LoVo (cell line): ENCODE data around the gene TIFAB.

Experiments
- DNase-seq: peaks from one replicate; pipeline ENCODE4 v3.0.0-alpha.2; 2016; ENCODE audit warnings: low spot score

The TIFAB gene

DNA sequence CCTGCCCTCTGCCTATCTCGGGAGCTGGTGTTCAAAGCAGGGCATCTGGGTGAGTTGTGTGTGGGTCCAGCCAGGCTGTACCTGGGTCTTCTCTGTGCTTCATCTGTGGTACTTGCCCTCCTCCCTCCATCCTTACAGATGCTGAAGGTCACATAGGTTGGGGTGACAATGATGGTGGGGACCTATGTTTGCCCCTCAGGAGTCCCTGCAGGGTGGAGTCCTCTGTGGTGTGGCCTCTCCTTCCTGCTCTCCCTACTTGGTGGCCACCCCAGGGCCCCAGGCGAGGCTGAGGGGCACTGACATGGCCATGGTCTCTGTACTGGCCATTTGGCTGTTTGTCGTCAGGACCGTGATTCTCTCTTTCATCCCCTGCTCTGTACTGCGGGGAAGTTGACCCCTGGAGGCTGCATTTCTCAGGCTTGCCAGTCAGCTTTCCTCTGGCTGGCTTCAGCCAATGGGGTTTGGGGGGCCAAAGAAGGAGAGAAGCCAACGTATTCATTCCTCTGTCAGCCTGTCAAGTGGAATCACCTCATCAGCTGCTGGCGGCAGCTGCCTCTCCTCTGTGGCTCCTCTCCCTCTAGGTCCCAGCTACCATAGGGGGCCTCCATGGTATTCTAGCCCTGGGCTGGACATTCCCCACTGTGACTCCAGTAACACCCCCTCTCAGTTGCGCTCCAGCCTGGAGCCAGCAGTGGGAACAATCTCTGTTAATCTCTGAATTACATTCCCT, 9.6 kb downstream of the TIFAB start:
- DNase-seq: no peak

DNA sequence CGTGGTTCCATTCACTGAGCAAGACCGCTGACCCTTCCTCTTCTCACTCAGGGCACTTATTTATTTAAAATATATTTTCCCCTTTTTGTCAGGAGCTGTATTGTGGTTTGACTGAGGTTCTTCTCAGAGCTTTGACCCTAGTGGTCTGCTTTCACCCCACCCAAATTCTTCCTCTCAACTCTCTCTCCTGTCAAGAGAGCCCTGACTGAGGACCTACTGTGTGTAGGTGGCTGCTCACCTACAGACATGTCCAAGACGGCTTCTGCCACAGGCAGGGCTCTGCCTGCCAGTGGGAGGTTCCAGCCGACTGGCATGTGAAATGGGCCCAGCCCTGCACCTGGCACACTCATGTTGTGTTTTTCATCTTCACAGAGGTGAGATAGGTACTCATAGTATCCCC, 10.2 kb downstream of the TIFAB start:
- DNase-seq: no peak

DNA sequence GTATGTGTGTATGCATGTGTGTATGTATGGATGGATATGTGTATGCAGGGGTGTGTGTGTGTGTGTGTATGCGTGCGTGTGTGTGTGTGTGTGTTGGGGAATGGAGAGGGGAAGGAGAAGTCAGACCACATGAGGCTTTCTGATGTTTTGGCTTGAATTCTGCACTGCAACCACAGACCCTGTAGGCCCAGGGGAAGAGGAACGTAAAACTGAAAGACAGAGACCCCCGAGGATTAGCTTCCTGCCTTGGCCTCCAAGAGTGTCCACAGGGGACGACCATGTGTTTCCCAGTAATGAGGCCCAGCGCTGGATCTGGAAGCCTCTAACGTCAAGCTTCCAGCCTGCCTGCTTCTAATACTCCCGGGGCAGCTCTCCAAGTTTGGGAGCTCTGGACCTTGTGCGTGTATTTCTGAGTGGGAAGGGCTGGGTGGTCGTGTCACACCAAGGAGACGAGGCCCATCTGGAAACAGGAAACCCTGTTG, 10.8 kb downstream of the TIFAB start:
- no peak for DNase-seq

DNA sequence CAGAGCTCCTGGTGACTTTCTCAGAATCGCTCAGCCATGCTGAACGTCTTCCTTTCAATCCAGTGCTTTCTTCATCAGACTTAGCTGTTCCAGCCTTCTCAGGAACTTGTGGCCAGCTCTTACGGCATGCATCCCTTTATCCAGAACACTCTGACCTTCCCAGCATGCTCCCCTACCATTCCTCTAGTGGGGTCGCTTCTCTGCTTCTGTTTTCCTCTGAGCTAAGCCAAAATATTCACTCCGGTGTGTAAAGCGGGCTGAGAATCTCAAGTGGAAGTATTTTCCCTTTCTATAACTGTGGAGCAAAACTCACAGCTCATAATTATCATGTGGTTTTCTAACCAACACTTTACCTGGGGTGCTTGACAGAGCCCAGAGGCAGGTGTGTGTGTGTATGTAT, 11.2 kb downstream of the TIFAB start:
- no peak for DNase-seq

DNA sequence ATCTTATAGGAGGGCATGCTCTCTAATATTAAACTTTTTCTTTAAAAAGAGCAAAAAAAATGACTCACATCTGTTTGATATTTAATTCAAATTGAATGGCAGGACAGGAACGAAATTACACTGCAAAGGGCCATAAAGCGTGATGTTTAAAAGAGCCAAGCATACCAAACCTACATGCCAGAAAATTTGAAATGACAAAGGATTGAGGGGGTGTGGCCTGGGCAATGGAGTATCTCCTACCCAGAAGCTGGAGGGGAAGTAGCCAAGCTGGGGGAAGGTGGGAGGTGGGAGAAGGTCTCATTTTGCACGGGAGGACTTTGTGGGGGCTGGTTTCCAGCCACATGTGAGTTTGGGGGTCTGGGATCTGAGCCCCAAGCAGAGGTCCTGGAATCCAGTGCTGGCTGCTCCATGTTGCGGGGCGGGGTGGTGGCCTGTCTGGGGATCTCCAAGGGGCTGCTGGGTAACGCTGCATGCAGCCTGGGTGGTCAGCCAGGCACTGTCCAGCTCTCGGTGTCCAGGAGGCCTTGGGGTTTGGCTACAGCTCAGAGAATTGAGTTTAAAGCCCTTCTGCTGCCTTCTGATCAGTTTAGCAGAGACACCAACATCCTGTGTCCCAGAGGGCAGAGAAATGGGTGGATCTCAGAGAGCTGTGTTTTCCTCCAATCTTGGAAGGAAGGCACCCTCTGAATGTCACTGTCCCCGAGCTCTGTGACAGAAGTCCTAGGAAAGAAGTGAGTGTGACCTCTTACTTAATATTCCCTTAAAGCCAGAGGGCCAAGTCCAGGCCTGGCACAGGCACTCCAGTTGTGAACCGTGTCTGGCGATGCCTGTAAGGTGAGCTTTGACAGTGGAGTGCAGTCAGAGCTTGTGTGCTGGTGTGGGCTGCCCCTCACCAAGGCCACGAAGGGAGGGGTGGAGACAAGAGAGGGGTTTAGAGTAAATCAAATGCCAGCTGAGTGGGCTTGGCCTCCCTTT, 12.6 kb downstream of the TIFAB start:
- no peak for DNase-seq

DNA sequence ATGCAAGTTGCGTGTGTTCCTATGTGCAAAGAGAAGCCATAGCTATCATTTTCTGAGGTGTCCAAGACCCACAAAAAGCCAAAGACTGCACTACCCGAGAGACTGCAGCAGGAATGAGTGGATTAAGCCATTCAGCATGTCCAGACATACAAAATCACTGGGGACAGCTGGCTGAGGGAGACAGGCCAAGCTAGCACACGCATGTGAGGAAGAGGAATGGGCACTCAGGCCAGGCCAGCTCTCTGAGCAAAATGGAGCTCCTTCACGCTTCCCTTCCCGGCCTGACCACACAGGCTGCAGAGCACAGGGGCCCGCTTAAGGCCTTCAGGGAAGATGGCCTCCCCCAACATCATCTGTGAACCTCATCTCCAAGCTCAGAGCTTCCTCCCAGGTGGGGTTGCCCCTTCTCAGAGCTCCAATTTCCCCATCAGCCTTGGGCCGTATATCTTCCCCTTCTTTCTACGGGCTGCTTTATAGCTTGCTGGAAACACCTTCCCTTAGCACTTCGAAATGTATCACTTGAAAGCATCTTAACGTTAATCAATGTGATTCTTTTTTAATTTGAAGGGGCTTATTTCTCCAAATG, 13.4 kb downstream of the TIFAB start:
- DNase-seq: no peak

DNA sequence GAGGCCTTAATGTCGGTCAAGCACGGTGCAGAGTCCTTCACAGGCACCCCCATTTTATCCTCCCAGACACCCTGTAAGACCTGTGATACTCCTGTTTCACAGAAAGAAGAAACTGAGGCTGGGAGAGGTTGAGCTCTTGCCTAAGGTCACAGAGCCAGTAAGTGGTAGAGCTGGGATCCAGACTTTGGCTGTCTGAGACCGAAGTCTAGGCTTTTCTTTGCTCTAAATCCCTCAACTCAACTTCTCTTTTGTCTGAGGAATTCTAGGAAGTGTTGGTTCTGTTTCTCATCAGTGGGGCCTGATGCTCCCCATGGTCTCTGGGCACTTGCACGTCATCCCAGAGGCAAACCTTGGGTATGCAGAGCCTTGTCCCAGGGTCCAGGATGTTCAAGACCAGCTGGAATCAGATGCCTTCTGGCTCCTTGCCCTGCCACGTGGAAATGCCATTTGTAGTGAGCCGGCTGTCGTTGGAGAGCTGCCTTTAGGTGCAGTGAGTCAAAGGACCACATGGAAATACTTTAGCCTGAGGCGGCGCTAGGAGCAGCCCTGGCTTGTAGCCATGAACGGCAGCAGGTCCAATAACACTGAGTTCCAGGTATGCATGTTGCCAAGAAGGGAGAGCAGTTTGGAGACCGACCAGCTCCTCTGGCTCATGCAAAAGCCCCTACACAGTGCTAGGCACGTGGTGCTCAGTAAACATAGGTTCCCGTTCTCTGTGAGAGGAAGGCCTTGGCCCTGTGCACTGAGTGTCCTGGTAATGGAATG, 14.2 kb downstream of the TIFAB start:
- DNase-seq: peak; percentile 69

DNA sequence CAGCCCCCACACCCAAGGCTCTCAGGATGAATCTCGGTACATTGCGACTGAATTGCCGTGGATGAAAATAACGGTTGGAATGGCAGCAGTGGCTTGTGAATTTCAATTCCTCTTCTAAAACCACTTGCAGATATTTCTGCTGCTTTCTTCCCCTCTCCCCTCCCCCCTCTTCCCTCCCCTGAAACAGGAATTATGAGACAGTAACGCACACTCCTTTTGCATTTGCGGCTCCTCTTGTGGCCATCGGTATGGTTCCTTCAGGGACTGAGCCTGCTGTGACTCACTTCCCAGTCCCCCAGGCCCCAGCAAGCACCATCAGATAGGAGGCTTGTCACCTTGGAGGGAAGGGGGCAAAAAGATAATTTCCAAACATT, 14.7 kb downstream of the TIFAB start:
- DNase-seq: no peak

DNA sequence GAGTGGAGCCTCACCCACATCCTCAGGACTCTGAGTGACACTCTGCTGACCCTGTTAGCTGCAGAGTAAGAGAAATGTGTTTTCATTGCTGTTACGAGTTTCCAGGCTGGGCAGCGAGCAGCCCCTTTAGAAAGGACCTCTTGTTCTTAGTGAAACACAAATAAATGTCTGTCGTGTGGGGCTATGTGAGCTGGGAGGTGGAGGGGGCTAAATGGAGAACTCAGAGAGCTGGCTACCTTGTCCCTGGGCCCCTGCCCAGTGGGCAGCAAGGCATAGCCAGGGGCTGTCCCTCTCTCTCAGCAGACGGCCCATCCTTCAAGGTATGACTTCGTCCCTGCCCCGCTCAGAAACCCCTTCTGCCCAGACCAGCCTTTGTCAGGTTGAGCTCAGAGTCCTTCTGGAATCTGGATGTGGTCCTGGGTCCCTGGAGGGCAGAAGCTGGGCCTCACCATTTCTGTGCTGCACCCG, 15.2 kb downstream of the TIFAB start:
- DNase-seq: no peak

DNA sequence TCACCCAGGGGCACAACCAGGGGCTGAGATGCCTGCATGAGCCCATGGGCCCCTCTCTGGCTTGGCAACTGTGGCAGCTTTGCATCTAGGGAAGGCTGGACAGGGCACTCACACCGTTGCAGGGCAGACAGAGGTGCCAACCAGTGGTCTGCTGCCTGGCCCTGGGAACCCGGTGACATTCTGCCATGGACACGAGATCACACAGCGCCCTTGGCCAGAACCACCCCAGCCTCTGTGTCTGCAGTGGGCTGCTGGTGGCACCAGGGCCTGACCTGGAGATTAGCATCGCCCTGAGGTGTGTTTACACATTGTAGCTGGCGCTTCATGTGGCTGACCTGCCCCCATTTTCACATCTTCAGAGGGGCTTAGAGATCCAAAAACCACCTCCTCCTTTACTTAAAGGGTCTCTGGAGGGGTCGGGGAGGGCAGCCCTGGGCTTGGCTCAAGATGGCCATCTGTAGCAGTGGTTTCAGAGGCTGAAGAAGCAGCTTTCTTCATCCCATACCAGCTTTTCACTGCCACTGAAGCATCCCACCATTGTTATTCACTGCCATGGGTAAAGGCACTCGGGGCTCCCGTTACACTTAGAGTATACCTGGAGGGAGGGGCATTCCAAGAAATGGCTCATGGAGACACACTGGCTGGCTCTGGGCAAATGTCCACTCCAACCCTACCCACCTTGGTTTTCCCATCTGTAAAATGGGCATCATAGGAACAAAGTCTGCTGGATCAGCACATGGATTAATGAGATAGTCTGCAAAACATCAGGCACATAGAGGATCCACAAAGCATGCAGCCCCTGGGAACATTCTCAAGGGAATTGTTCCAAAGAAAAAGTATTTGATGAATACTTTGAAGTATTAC, 16.5 kb downstream of the TIFAB start:
- DNase-seq: no peak

DNA sequence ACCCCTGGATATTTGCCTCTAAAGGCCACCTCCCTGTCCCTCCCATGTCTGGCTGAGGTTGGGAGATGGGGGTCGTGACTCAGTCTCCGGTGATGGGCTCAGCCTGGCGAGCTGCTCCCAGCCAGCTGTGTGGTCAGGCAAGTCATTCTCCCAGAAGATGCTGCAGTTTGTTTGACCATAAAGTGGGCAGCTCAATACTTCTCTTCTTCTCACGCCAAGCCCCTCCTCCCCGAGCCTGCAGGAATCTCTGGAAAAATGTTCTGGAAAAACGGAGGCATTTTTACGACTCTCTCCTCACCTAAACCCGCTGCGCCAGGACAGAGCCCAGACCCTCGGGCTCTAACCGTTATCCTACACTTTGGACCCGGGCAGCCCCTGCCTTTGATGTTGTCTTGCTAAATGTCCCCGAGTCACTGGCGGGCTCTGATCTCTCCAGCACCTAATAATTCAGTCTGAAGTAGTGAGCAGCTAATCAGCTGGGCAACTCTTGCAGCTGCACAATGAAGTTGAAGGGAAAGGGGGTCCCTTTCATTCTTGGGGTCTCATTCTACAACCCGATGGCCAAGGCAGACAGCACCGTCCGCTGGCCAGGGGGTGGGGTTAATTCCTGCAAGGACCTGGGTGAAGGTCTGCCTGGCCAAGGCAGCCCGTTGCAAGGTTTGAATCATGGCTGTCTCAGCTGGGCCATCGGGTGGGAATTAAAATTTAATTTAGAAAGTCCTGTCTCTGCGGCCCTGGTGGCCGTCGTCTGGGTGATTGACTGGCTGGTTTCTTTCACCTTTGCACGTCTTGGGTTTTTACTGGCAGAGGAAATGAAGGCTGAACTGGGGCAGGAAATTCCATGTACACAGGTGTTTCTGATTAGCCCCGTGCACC, 17.3 kb downstream of the TIFAB start:
- DNase-seq: no peak

DNA sequence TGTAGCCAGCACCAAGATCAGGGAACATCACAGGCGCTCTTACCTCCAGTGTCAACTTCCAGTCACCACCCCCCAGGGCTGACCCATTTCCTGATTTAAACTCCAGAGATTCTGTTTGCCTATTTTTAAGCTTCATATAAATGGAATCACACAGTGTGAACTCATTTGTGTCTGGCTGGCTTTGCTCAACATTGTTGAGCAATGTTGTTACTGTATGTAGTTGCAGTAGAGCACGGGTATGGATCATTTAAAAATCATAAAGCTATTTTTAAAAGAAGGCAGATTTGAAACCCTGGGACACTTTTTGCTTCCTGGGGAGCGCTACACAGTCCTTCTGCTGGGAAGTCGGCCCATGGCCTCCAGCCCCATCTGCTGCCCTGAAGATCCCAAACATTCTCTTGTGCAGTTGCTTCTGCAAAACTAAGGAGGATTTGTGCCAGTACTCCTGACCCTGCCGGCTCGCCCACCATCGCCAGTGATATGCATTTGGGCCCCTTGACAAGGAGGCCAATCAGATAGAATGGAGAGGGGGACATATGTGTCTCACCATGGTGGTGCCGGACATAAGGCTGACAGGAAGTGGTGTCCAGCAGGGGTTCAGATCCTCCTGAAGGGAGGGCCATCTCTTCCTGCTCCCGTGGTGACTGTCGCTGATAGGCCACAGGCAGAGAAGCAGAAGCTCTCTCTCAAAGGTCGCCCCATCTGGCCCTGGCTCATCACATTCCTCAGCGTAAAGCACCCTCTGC, 18.3 kb downstream of the TIFAB start:
- DNase-seq: no peak

DNA sequence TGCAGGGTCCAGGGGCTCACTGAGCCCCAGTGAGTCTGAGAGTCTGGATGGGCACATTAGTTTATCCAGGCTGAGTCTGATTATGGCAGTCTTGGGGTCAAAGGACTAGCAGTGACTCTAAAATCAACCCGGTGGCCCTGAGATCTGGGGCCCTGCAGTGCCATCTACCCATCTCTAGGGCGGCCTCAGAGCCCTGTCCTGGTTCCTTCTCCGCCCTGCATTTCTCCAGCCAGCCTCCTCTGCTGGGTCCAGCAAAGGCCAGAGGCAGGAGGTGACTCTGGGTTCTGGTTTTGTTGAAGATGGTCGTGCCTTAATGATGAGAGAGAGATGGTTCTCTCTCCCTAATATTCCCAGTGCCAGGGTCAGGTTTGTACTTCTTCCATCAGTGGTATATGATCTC, 20.0 kb downstream of the TIFAB start:
- no peak for DNase-seq

DNA sequence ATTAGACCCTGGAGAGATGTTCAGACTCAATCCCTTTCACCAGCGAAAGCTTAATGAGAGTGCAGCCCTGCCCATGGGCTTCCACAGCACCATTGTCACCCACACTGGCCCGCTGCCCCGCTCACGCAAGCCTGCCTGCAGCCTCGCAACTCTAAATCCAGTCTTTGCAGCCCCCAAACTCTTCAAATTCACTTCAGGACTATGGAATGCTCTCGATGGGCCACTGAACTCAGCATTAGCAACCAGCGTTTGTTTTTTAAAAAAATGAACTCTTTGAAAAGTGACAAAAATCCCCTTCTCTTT, 22.1 kb downstream of the TIFAB start:
- DNase-seq: no peak

DNA sequence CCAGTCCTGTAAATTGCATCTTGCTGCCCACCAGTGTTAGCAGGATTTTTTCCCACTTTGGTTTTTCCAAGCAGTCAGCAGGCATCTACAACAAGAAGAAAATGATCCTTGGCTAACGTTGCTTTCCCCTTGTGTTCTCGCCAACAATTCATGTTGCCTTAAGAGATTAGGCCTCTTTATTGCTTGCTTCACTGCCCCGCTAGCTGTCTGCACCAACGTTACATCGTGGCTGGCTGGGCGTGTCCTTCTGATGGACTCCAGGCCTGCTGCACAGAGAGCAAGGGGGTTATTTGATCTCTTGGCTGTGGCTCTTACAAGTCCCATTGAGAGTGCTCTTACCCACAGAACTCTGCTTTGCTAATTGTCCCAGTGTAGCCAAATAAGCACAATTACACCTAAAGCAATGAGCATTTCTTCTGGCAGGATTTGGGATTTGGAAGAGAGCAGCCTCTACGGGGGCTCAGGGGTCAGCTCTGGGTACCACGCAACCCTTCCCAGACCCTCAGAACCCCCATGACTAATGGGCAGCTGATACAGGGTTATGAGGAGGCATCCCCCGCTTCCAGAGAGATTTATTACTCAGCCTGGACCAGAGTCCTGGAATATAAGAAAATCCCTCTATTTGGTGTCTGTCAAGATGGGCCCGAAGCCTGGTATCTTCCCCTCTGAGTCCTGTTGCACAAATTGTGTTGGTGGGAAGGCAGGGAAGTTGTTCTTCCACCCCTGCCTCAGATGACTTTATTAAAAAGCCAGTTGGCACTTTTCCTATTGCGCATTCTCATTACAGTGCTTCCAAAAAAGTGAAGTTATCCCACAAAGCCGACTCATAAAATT, 22.6 kb downstream of the TIFAB start:
- DNase-seq: no peak

DNA sequence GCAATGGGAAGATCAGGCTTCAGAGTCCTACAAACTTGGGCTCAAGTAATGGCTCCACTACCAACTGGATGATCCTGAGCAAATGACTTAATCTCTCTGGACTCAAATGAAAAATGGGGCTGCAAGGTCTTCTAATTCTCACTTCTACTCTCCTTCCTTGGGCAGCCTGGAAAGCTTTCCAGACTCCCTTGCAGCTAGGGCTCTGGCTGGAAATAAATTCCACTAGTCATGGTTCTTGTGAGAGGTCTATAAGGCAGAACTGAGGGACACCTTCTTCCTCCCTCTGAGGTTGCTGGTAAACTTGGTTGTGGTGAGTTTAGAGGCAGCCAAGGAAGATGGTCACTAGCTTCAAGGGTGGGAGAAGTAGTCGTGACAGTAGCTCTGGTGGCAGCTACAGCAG, 23.6 kb downstream of the TIFAB start:
- DNase-seq: no peak

DNA sequence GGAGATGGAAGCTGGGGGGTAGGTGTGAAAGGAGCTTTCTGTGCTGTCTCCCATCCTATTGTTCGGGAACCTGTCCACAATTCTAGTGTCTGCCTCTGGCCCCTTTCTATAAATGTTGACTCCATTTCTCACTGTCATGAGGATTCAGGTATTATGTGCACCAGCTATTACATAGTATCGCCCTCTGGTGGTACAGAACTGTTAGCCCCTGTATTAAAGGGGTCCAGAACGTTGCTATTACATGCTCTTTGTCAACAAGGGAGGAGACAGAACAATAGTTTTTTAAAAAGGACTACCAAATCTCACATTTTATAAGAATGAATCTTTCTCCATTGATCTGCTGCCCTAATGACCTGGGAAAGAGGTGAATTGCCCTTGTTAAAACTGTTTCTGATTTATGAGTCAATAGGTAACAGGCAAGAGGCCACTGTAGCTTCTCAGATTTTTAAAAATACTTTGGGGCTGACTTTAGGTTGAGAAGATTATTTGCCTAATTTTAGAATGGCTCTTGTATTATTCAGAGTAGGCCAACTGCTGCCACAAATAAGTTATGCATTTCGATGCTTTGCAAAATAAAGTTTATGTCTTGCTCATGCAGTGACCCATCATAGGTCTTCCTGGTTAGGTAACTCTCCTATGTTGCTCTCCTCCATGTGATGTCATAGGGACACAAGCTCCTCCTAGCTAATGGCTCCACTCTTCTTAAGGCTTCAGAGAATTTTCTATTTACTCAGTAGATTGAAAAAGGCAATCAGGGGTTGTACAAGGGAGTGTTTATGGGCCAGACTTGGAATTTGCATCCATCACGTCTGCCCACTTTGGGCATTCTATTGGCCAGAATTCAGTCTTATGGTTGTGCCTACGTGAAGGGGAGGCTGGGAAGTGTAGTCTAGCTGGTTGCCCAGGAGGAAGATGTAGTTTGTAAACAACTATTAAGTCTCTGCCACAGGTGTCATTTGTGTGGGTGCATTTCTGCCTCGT, 25.8 kb downstream of the TIFAB start:
- DNase-seq: peak; percentile 67
